CD4-positive, alpha-beta T cell (primary cell): ENCODE results near the gene GATD1. TPM values are rescaled to one million over a fixed set of nuclear protein-coding genes. Genes with fewer than 3 reads are reported as not detected.
A peak's percentile ranks its signal among the peaks of the same experiment; 100 is the strongest.

Source experiments
- ATAC-seq: fragments of 200-7000 bp; cut with Tn5 transposase; one replicate; pipeline ENCODE4 v1.10.0; 2022; ENCODE audit warnings: mild to moderate bottlenecking; ENCODE audit not compliant: poor library complexity
- CTCF ChIA-PET: fragments of 350-600 bp; sonication (Branson Sonifier 250); formaldehyde crosslinking; loops from one replicate; lab custom pipeline; 2021; ENCODE audit warnings: antibody characterized with exemption, inconsistent platforms; lab: Charles Lee
- POLR2A ChIA-PET: fragments of 350-600 bp; sonication (Branson Sonifier 250); formaldehyde crosslinking; loops from one replicate; lab custom pipeline; 2021; ENCODE audit warnings: antibody characterized with exemption, inconsistent platforms; lab: Charles Lee
- DNase-seq, 14 experiments: peaks; one replicate each; pipeline ENCODE4 v3.0.0-alpha.2; 2013 to 2020; ENCODE audit warnings: mixed read lengths in 2 of 14
- H3K27ac ChIP-seq, 2 donors: one replicate each; pipeline versions ENCODE4 v1.5.1 to v1.7.0; 2013; ENCODE audit warnings: low read length in 2 of 2, low read depth in 1 of 2, mild to moderate bottlenecking in 1 of 2
- H3K27me3 ChIP-seq, 2 experiments: 1 replicate in 1 of 2; 2 replicates in 1 of 2; pipeline versions ENCODE4 v1.6.1 to v1.7.0; 2013; ENCODE audit warnings: low read length in 2 of 2, control low read depth in 1 of 2, mild to moderate bottlenecking in 1 of 2, moderate library complexity in 1 of 2; ENCODE audit not compliant: insufficient read depth in 2 of 2, control insufficient read depth in 1 of 2
- H3K36me3 ChIP-seq: one replicate; pipeline ENCODE4 v1.6.1; 2013; ENCODE audit warnings: low read length, control low read depth; ENCODE audit not compliant: insufficient read depth
- H3K4me1 ChIP-seq: one replicate; pipeline ENCODE4 v1.6.1; 2013; ENCODE audit warnings: low read length, control low read depth; ENCODE audit not compliant: insufficient read depth
- H3K4me3 ChIP-seq: one replicate; pipeline ENCODE4 v1.5.1; 2013; ENCODE audit warnings: mild to moderate bottlenecking, low read length, moderate library complexity
- H3K9me3 ChIP-seq, 2 experiments: 1 replicate in 1 of 2; 2 replicates in 1 of 2; pipeline versions ENCODE4 v1.6.1 to v1.7.0; 2013; ENCODE audit warnings: low read length in 2 of 2, mild to moderate bottlenecking in 2 of 2, control low read depth in 1 of 2, moderate library complexity in 1 of 2; ENCODE audit not compliant: control insufficient read depth in 1 of 2, insufficient read depth in 1 of 2
- H3K27ac Mint-ChIP-seq: one replicate; pipeline ENCODE4 v1.8.0; 2020; ENCODE audit warnings: mixed read lengths
- H3K27me3 Mint-ChIP-seq: one replicate; pipeline ENCODE4 v1.8.0; 2021; ENCODE audit warnings: mixed read lengths
- H3K36me3 Mint-ChIP-seq: one replicate; pipeline ENCODE4 v1.8.0; 2021; ENCODE audit warnings: low read depth, mixed read lengths
- H3K4me1 Mint-ChIP-seq: one replicate; pipeline ENCODE4 v1.8.0; 2021; ENCODE audit warnings: low read depth, mixed read lengths
- H3K4me3 Mint-ChIP-seq: one replicate; pipeline ENCODE4 v1.8.0; 2020; ENCODE audit warnings: mild to moderate bottlenecking, mixed read lengths
- H3K9me3 Mint-ChIP-seq: one replicate; pipeline ENCODE4 v1.8.0; 2020; ENCODE audit warnings: mixed read lengths
- CTCF ChIP-seq: fragments of 200-600 bp; IDR thresholded peaks from one replicate; pipeline ENCODE4 v1.8.0; 2022; ENCODE audit warnings: antibody characterized with exemption, mild to moderate bottlenecking
- intact Hi-C, 2 experiments: fragments of 100-400 bp; cut with DNase I in 1 of 2; cut with micrococcal nuclease in 1 of 2; formaldehyde crosslinking; loops; one replicate each; pipeline versions ENCODE4 v1.15.1 to v1.9.0; 2023 to 2025; cut with DNase I, micrococcal nuclease
- total RNA-seq, 174 experiments: library from RNA in 2 of 174; stranded (reverse) in 2 of 174; gene quantifications; one replicate each; pipeline ENCODE4 v1.2.3 and lab custom pipeline; 2021 to 2026

GATD1 gene
- total RNA-seq, 2 experiments from 2014 or later, result 14.7 to 16.1 TPM

DNA sequence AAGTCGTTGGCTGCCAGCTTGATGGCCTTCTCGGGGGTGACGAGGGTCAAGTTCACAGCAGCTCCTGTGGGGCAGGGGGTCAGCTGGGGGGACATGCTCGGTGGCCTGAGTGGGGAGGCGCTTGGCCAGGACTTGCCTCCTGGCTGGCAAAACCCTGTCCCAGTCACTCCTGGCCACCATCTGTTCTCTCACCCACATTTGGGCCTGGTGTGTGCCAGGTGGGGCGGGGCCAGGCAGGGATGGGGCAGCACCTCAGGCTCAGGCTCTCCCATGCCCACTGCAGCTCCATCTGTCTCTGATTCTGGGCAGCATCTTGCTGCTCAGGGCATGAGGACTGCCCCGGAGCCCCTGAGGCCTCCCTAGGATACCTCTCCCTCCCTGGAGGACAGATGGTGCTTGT is 16.3 kb upstream of the GATD1 start:
- H3K27me3 Mint-ChIP-seq, result no peaks in the 10 kb centered on the region
- H3K9me3 Mint-ChIP-seq, result no peaks in the 10 kb centered on the region
- Histone ChIP-seq H3K36me3 (peaks cover 29% of the 10 kb centered on the region), H3K9me3 (peaks cover 0 to 5% of the 10 kb centered on the region in 2 experiments), H3K27ac (no peak overlapping the region), H3K4me1 (peaks cover 49% of the 10 kb centered on the region), H3K27me3 (peaks cover 0 to 5% of the 10 kb centered on the region in 2 experiments), H3K4me3 (no peak overlapping the region)
- peak overlapping the region; percentile 69 for H3K4me3 Mint-ChIP-seq
- no peak for ATAC-seq
- TF ChIP-seq CTCF, result no peak
- CTCF ChIA-PET, result no interaction called here
- POLR2A ChIA-PET, result no interaction called here
- H3K27ac Mint-ChIP-seq, result no peak overlapping the region
- peaks cover 16% of the 10 kb centered on the region for H3K4me1 Mint-ChIP-seq
- peaks cover 10% of the 10 kb centered on the region for H3K36me3 Mint-ChIP-seq
- no peak for DNase-seq
- intact Hi-C loops, result no loop called here

DNA sequence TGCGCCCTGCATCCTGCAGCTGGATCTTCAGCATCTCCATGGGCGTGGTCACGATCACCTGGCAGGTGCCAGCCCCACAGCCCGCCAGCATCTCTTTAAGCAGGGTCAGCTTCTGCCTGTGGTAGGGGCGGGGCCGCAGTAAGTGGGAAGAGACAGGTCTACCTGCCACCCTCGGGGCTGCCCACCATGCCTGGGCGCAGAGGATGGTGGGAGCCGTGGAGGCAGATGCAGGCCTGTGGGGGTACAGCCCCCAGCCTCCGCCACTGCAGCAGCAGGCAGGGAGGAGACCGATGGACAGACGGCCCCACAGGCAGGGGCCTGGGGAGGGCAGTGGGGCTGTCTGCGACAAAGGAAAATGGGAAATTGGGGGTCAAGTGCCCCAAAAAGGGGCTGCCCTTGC is 15.6 kb upstream of the GATD1 start:
- ChIA-PET CTCF (no interaction called here), POLR2A (no interaction called here)
- H3K4me3 Mint-ChIP-seq, result no peak overlapping the region
- H3K9me3 ChIP-seq, result peaks cover 0 to 5% of the 10 kb centered on the region in 2 experiments
- H3K36me3 Mint-ChIP-seq, result peaks cover 10% of the 10 kb centered on the region
- H3K36me3 ChIP-seq, result peaks cover 29% of the 10 kb centered on the region
- DNase-seq (no peak), ATAC-seq (no peak)
- peaks cover 51% of the 10 kb centered on the region for H3K4me1 ChIP-seq
- TF ChIP-seq CTCF, result no peak
- no peaks in the 10 kb centered on the region for H3K9me3 Mint-ChIP-seq
- H3K4me3 ChIP-seq, result no peak overlapping the region
- H3K4me1 Mint-ChIP-seq, result peaks cover 16% of the 10 kb centered on the region
- H3K27me3 Mint-ChIP-seq, result no peaks in the 10 kb centered on the region
- H3K27me3 ChIP-seq, result peaks cover 0 to 5% of the 10 kb centered on the region in 2 experiments
- no peak overlapping the region for H3K27ac ChIP-seq
- intact Hi-C loops, result no loop called here
- no peak overlapping the region for H3K27ac Mint-ChIP-seq

DNA sequence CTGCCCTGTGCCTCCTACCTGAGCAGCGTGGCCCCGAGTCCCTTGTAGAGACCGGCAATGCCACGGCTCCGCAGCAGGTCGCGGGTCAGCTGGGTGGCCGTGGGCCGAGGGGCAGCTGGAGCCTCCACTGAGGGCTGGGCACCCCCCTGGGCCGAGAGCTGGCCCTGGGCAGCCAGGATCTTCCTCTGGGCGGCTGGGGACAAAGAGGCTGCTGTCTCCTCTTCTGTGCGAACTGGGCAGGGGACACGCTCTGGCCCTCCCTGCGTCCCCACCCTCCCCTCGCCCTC is 15.2 kb upstream of the GATD1 start:
- Mint-ChIP-seq H3K4me3 (no peak overlapping the region), H3K36me3 (peaks cover 10% of the 10 kb centered on the region), H3K9me3 (no peaks in the 10 kb centered on the region), H3K4me1 (peaks cover 16% of the 10 kb centered on the region), H3K27ac (no peak overlapping the region), H3K27me3 (no peaks in the 10 kb centered on the region)
- ATAC-seq (no peak), DNase-seq (no peak)
- CTCF ChIA-PET, result no interaction called here
- intact Hi-C loops, result no loop called here
- peaks cover 0 to 5% of the 10 kb centered on the region in 2 experiments for H3K27me3 ChIP-seq
- POLR2A ChIA-PET, result no interaction called here
- H3K4me3 ChIP-seq, result no peak overlapping the region
- no peak overlapping the region for H3K27ac ChIP-seq
- H3K4me1 ChIP-seq, result peaks cover 51% of the 10 kb centered on the region
- no peak for TF ChIP-seq CTCF
- H3K9me3 ChIP-seq, result peaks cover 0 to 5% of the 10 kb centered on the region in 2 experiments
- H3K36me3 ChIP-seq, result peaks cover 29% of the 10 kb centered on the region
